Caco-2 (cell line): ENCODE results near the gene MAGEB17. TPM values are rescaled to one million over a fixed set of nuclear protein-coding genes. Genes with fewer than 3 reads are reported as not detected.

Experiments
- BruUV-seq: library from RNA; stranded (reverse); fragments of 400-500 nt; replicated peaks from 2 replicates; lab custom pipeline; 2021; lab: Mats Ljungman, UMichigan
- CTCF ChIA-PET: fragments of 300-600 bp; sonication (Branson Sonifier 250); formaldehyde crosslinking; loops from one replicate; lab custom pipeline; 2022; ENCODE audit warnings: antibody characterized with exemption; lab: Charles Lee
- POLR2A ChIA-PET: fragments of 300-600 bp; sonication (Branson Sonifier 250); formaldehyde crosslinking; loops from one replicate; lab custom pipeline; 2022; ENCODE audit warnings: antibody characterized with exemption; lab: Charles Lee
- DNase-seq, 2 experiments: peaks; one replicate each; pipeline versions ENCODE4 v3.0.0 to v3.0.0-alpha.2; 2020 to 2022
- H3K27me3 ChIP-seq: replicated peaks from 2 replicates; pipeline ENCODE4 v1.6.0; 2011; ENCODE audit warnings: low read length; ENCODE audit not compliant: control insufficient read depth, insufficient read depth
- H3K36me3 ChIP-seq: 2 replicates; pipeline ENCODE4 v1.5.1; 2011; ENCODE audit warnings: low read length; ENCODE audit not compliant: control insufficient read depth, insufficient read depth
- H3K4me1 ChIP-seq: fragments of 250-450 bp; sonication (Bioruptor Pico); 2 replicates; pipeline ENCODE4 v1.5.1; 2020; ENCODE audit warnings: mild to moderate bottlenecking
- H3K4me3 ChIP-seq: 2 replicates; pipeline ENCODE4 v1.5.1; 2011; ENCODE audit warnings: low read depth, mild to moderate bottlenecking, control low read depth, low read length
- H3K9me3 ChIP-seq: fragments of 250-450 bp; sonication (Bioruptor Pico); 2 replicates; pipeline ENCODE4 v1.5.1; 2020; ENCODE audit warnings: mild to moderate bottlenecking, moderate library complexity
- H3K27ac Mint-ChIP-seq: one replicate; pipeline ENCODE4 v1.8.0; 2022; ENCODE audit warnings: mixed read lengths; ENCODE audit not compliant: unreplicated experiment
- H3K27me3 Mint-ChIP-seq: one replicate; pipeline ENCODE4 v1.8.0; 2022; ENCODE audit warnings: mixed read lengths; ENCODE audit not compliant: insufficient read depth, unreplicated experiment
- H3K36me3 Mint-ChIP-seq: one replicate; pipeline ENCODE4 v1.8.0; 2022; ENCODE audit warnings: mild to moderate bottlenecking, mixed read lengths; ENCODE audit not compliant: insufficient read depth, unreplicated experiment
- H3K4me1 Mint-ChIP-seq: one replicate; pipeline ENCODE4 v1.8.0; 2022; ENCODE audit warnings: low read depth, mixed read lengths; ENCODE audit not compliant: unreplicated experiment
- H3K4me3 Mint-ChIP-seq: one replicate; pipeline ENCODE4 v1.8.0; 2022; ENCODE audit warnings: mild to moderate bottlenecking, moderate library complexity, mixed read lengths; ENCODE audit not compliant: unreplicated experiment
- H3K9me3 Mint-ChIP-seq: one replicate; pipeline ENCODE4 v1.8.0; 2022; ENCODE audit warnings: mixed read lengths; ENCODE audit not compliant: unreplicated experiment
- intact Hi-C: fragments of 100-400 bp; cut with micrococcal nuclease; formaldehyde crosslinking; loops from one replicate; pipeline ENCODE4 v1.10.0; 2022; ENCODE audit not compliant: unreplicated experiment
- total RNA-seq: library from RNA; stranded (reverse); gene quantifications from 2 replicates; pipeline ENCODE4 v1.2.3, GENCODE V29; 2022
- TF ChIP-seq, protein P1 (sequence below), 2 experiments: fragments of 200-600 bp in 1 of 2; IDR thresholded peaks; 1 replicate in 1 of 2; 2 replicates in 1 of 2; pipeline versions ENCODE4 v1.5.1 to v1.8.0; 2011 to 2022; ENCODE audit warnings: antibody characterized with exemption in 1 of 2, control low read depth in 1 of 2, inconsistent platforms in 1 of 2, low read depth in 1 of 2, low read length in 1 of 2, mild to moderate bottlenecking in 1 of 2, moderate library complexity in 1 of 2; ENCODE audit not compliant: insufficient read depth in 1 of 2, severe bottlenecking in 1 of 2, unreplicated experiment in 1 of 2

MAGEB17 gene
- total RNA-seq, 1 experiment from 2014 or later, result not detected

DNA sequence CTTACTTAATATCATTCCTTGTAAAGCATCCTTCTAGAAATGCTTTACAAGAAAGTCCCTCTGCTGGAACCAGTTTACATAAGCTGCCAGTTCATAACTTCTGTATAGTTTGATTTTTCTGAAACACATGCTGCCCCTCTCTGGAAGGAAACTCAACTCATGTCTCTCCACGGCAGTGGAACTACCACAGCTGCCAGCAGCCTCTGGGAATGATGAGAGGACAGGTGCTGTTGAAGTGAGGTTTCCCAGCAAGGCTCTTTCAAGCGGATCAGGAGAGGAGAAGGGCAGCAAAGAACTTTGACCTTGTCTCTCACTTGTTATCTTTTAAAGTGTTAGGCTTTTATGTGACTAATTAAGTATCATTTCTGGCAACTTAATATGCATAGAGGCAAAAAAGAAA lies 36.6 kb upstream of the MAGEB17 start:
- H3K4me1 Mint-ChIP-seq, result no peaks in the 10 kb centered on the region
- BruUV-seq, result no TSS peak
- Histone ChIP-seq H3K36me3 (no peaks in the 10 kb centered on the region), H3K4me1 (no peaks in the 10 kb centered on the region), H3K4me3 (no peak overlapping the region), H3K9me3 (no peaks in the 10 kb centered on the region), H3K27me3 (no peaks in the 10 kb centered on the region)
- H3K27me3 Mint-ChIP-seq, result peaks cover 12% of the 10 kb centered on the region
- POLR2A ChIA-PET, result no interaction called here
- H3K27ac Mint-ChIP-seq, result no peak overlapping the region
- TF ChIP-seq, protein P1, sequence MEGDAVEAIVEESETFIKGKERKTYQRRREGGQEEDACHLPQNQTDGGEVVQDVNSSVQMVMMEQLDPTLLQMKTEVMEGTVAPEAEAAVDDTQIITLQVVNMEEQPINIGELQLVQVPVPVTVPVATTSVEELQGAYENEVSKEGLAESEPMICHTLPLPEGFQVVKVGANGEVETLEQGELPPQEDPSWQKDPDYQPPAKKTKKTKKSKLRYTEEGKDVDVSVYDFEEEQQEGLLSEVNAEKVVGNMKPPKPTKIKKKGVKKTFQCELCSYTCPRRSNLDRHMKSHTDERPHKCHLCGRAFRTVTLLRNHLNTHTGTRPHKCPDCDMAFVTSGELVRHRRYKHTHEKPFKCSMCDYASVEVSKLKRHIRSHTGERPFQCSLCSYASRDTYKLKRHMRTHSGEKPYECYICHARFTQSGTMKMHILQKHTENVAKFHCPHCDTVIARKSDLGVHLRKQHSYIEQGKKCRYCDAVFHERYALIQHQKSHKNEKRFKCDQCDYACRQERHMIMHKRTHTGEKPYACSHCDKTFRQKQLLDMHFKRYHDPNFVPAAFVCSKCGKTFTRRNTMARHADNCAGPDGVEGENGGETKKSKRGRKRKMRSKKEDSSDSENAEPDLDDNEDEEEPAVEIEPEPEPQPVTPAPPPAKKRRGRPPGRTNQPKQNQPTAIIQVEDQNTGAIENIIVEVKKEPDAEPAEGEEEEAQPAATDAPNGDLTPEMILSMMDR (IDR thresholded peaks at IDR 0.05; ENCODE audit: insufficient read depth in 1 of 2, low read depth in 1 of 2, low read length in 1 of 2, severe bottlenecking in 1 of 2, unreplicated experiment in 1 of 2), result no peak
- no peaks in the 10 kb centered on the region for H3K36me3 Mint-ChIP-seq
- CTCF ChIA-PET, result no interaction called here
- no peaks in the 10 kb centered on the region for H3K9me3 Mint-ChIP-seq
- intact Hi-C loops, result no loop called here
- no peak for DNase-seq
- no peak overlapping the region for H3K4me3 Mint-ChIP-seq

DNA sequence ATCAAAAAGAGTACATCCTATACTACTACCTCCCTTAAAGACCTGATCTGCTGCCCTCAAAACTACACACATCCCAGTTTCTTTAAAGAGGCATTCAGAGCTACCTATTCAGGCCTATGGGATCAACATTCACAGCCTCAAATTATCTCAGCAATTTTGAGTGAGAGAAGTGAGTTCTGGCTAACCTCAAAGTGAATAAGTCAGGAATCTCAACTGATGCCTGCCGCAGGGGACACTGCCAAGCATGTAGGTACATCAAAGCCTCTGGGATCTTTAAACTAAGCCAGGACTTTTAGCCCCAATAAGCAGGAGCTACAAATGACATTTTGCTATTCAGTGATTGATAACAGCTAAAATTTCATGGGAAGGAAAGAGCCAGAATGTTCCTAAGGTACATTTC lies 32.3 kb upstream of the MAGEB17 start:
- H3K27me3 Mint-ChIP-seq, result peaks cover 7% of the 10 kb centered on the region

DNA sequence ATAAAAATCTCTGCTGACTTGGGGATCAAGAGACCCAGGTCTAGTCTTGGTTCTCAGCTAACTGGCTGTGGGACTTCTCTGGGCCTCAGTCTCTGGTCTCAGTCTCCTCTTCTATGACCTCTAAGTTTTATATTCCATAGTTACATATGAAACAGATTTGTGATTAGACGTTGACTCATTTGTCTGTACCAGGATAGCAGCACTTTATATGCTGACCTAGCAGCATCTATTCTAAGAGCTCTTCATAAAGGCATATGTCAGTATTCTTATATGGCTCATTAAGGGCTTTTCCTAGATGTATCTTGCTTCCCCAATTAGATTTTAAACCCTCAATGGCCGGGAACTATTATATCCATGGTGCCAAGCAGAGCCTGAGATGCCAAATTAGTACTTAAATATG lies 31.2 kb upstream of the MAGEB17 start:
- intact Hi-C loops, result no loop called here
- Mint-ChIP-seq H3K27me3 (peaks cover 7% of the 10 kb centered on the region), H3K27ac (no peak overlapping the region), H3K4me1 (no peaks in the 10 kb centered on the region), H3K36me3 (no peaks in the 10 kb centered on the region), H3K9me3 (no peaks in the 10 kb centered on the region), H3K4me3 (no peak overlapping the region)
- BruUV-seq, result no TSS peak
- CTCF ChIA-PET, result no interaction called here
- no peaks in the 10 kb centered on the region for H3K36me3 ChIP-seq
- no peaks in the 10 kb centered on the region for H3K4me1 ChIP-seq
- no peaks in the 10 kb centered on the region for H3K9me3 ChIP-seq
- DNase-seq, result no peak
- POLR2A ChIA-PET, result no interaction called here
- no peaks in the 10 kb centered on the region for H3K27me3 ChIP-seq
- TF ChIP-seq, protein P1 (IDR thresholded peaks at IDR 0.05; ENCODE audit: insufficient read depth in 1 of 2, low read depth in 1 of 2, low read length in 1 of 2, severe bottlenecking in 1 of 2, unreplicated experiment in 1 of 2), result no peak
- H3K4me3 ChIP-seq, result no peak overlapping the region

More for the DNA sequence above, 32.3 kb upstream of the MAGEB17 start:
- Mint-ChIP-seq H3K9me3 (no peaks in the 10 kb centered on the region), H3K36me3 (no peaks in the 10 kb centered on the region), H3K4me1 (no peaks in the 10 kb centered on the region), H3K4me3 (no peak overlapping the region), H3K27ac (no peak overlapping the region)
- Histone ChIP-seq H3K4me3 (no peak overlapping the region), H3K36me3 (no peaks in the 10 kb centered on the region), H3K27me3 (no peaks in the 10 kb centered on the region), H3K4me1 (no peaks in the 10 kb centered on the region), H3K9me3 (no peaks in the 10 kb centered on the region)
- DNase-seq, result no peak
- TF ChIP-seq, protein P1 (IDR thresholded peaks at IDR 0.05; ENCODE audit: insufficient read depth in 1 of 2, low read depth in 1 of 2, low read length in 1 of 2, severe bottlenecking in 1 of 2, unreplicated experiment in 1 of 2), result no peak
- no TSS peak for BruUV-seq
- POLR2A ChIA-PET, result no interaction called here
- CTCF ChIA-PET, result no interaction called here
- intact Hi-C loops, result no loop called here
